B cell (primary cell): Measurements from ENCODE around the gene GRB14. TPM values are rescaled to one million over a fixed set of nuclear protein-coding genes. Genes with fewer than 3 reads are reported as not detected.

Source experiments
- ATAC-seq: fragments of 200-7000 bp; cut with Tn5 transposase; one replicate; pipeline ENCODE4 v1.10.0; 2021; ENCODE audit warnings: low read depth, mild to moderate bottlenecking, moderate number of reproducible peaks, moderate library complexity
- CTCF ChIA-PET: fragments of 350-600 bp; sonication (Branson Sonifier 250); formaldehyde crosslinking; loops from one replicate; lab custom pipeline; 2021; ENCODE audit warnings: antibody characterized with exemption, inconsistent platforms; lab: Charles Lee
- POLR2A ChIA-PET: fragments of 350-600 bp; sonication (Branson Sonifier 250); formaldehyde crosslinking; loops from one replicate; lab custom pipeline; 2021; ENCODE audit warnings: antibody characterized with exemption; lab: Charles Lee
- DNase-seq: peaks from one replicate; pipeline ENCODE4 v3.0.0; 2013
- H2AFZ ChIP-seq: 2 replicates; pipeline ENCODE4 v1.6.1; 2012; ENCODE audit warnings: mild to moderate bottlenecking, low read depth, low read length; ENCODE audit not compliant: insufficient read depth, poor library complexity, severe bottlenecking
- H3K27ac ChIP-seq, 2 donors: 1 replicate in 1 of 2; 2 replicates in 1 of 2; pipeline ENCODE4 v1.5.1; 2012 to 2013; ENCODE audit warnings: low read length in 2 of 2, mild to moderate bottlenecking in 2 of 2, moderate library complexity in 1 of 2
- H3K27me3 ChIP-seq, 4 experiments: fragments of 200-600 bp in 1 of 4; sonication (generic) in 1 of 4; replicated peaks in 1 of 4; 1 replicate in 2 of 4; 2 replicates in 2 of 4; pipeline versions ENCODE4 v1.6.1 to v1.7.0; 2013 to 2016; ENCODE audit warnings: low read length in 3 of 4, mild to moderate bottlenecking in 2 of 4, mixed read lengths in 1 of 4, moderate library complexity in 1 of 4; ENCODE audit not compliant: insufficient read depth in 4 of 4, control insufficient read depth in 3 of 4; ENCODE audit errors: control extremely low read depth in 1 of 4
- H3K36me3 ChIP-seq, 2 experiments: replicated peaks in 1 of 2; 1 replicate in 1 of 2; 2 replicates in 1 of 2; pipeline versions ENCODE4 v1.6.1 to v1.7.1; 2013; ENCODE audit warnings: low read length in 1 of 2; ENCODE audit not compliant: insufficient read depth in 2 of 2, control insufficient read depth in 1 of 2; ENCODE audit errors: control extremely low read depth in 1 of 2, extremely low read depth in 1 of 2
- H3K4me1 ChIP-seq, 2 donors: fragments of 200-600 bp in 1 of 2; sonication (generic) in 1 of 2; 1 replicate in 1 of 2; 2 replicates in 1 of 2; pipeline versions ENCODE4 v1.5.1 to v1.6.1; 2013 to 2017; ENCODE audit warnings: low read length in 2 of 2; ENCODE audit not compliant: control insufficient read depth in 2 of 2, insufficient read depth in 2 of 2
- H3K4me2 ChIP-seq: replicated peaks from 2 replicates; pipeline ENCODE3; 2012; ENCODE audit warnings: mild to moderate bottlenecking, low read depth, low read length; ENCODE audit not compliant: poor library complexity, severe bottlenecking
- H3K4me3 ChIP-seq, 5 experiments: fragments of 200-600 bp in 1 of 5; sonication (generic) in 1 of 5; 1 replicate in 3 of 5; 2 replicates in 2 of 5; pipeline versions ENCODE4 v1.5.1 to v1.7.0; 2011 to 2016; ENCODE audit warnings: low read length in 4 of 5, mild to moderate bottlenecking in 4 of 5, low read depth in 2 of 5, control low read depth in 1 of 5, moderate library complexity in 1 of 5; ENCODE audit not compliant: insufficient read depth in 1 of 5; ENCODE audit errors: control extremely low read depth in 1 of 5, extremely low read depth in 1 of 5
- H3K79me2 ChIP-seq: fragments of 200-600 bp; sonication (generic); one replicate; pipeline ENCODE4 v1.6.0; 2016; ENCODE audit warnings: low read length; ENCODE audit not compliant: control insufficient read depth, insufficient read depth
- H3K9ac ChIP-seq: fragments of 200-600 bp; sonication (generic); 2 replicates; pipeline ENCODE4 v1.6.1; 2017; ENCODE audit warnings: mild to moderate bottlenecking, low read length, moderate library complexity
- H3K9me3 ChIP-seq, 3 donors: one replicate each; pipeline versions ENCODE4 v1.6.1 to v1.7.1; 2013; ENCODE audit warnings: low read length in 2 of 3; ENCODE audit not compliant: control insufficient read depth in 2 of 3, insufficient read depth in 1 of 3; ENCODE audit errors: control extremely low read depth in 1 of 3
- H4K20me1 ChIP-seq: 2 replicates; pipeline ENCODE4 v1.6.0; 2012; ENCODE audit warnings: mild to moderate bottlenecking, low read length; ENCODE audit not compliant: insufficient read depth, control insufficient read depth, poor library complexity, severe bottlenecking
- H3K27ac Mint-ChIP-seq: one replicate; pipeline ENCODE4 v1.8.0; 2021; ENCODE audit warnings: mixed read lengths
- H3K27me3 Mint-ChIP-seq: one replicate; pipeline ENCODE4 v1.8.0; 2021; ENCODE audit warnings: mixed read lengths
- H3K4me1 Mint-ChIP-seq: one replicate; pipeline ENCODE4 v1.8.0; 2021; ENCODE audit warnings: mixed read lengths
- H3K4me3 Mint-ChIP-seq: one replicate; pipeline ENCODE4 v1.8.0; 2021; ENCODE audit warnings: mixed read lengths
- H3K9me3 Mint-ChIP-seq: one replicate; pipeline ENCODE4 v1.8.0; 2022; ENCODE audit warnings: mixed read lengths; ENCODE audit not compliant: insufficient read depth
- CTCF ChIP-seq: fragments of 200-600 bp; IDR thresholded peaks from one replicate; pipeline ENCODE4 v1.8.0; 2022; ENCODE audit warnings: antibody characterized with exemption, mild to moderate bottlenecking
- EZH2 ChIP-seq: IDR thresholded peaks from 2 replicates; pipeline ENCODE4 v1.6.1; 2012; ENCODE audit warnings: borderline replicate concordance, low read depth, mild to moderate bottlenecking, moderate library complexity, low read length; ENCODE audit not compliant: insufficient read depth, poor library complexity, severe bottlenecking
- WGBS: methylation state at CpG from one replicate; pipeline ENCODE4 v1.1.5; 2013; ENCODE audit warnings: missing lambda C conversion rate; ENCODE audit not compliant: insufficient coverage; 5-methylcytosine and 5-hydroxymethylcytosine counted together
- intact Hi-C: fragments of 100-400 bp; cut with micrococcal nuclease; formaldehyde crosslinking; loops from one replicate; pipeline ENCODE4 v1.10.0; 2022
- polyA plus RNA-seq: library from polyadenylated mRNA; depleted of rRNA; stranded (reverse); fragments of >200 nt; gene quantifications from 2 replicates; pipeline ENCODE4 v1.2.3, GENCODE V29; 2012
- total RNA-seq, 2 donors: library from RNA; stranded (reverse); fragments of 120-200 nt in 1 of 2; gene quantifications; 1 replicate in 1 of 2; 2 replicates in 1 of 2; pipeline versions ENCODE4 v1.2.3 to v1.2.4, GENCODE V29; 2013 to 2022

The GRB14 gene
- total and polyA plus RNA-seq, 2 donors (not counting 1 experiment from before 2014, with no cell fraction given), result not detected

DNA sequence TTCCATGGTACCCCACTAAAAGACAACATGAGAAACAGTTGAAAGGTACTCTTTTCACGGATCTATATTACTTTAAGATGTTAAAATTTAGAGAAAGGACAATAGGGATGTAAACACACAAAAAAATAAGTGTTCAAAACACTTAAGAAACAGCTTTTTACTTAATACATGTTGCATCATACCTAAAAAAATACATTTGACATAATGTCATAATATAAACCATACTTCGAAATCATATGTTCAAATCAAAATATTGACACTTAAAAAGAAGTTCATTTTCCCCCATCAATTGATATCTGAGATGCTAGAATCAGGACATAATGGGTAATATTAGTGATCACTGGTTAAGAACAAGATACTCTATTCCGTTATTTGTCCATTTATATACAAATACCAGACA is 124.9 kb downstream of the GRB14 start:
- Mint-ChIP-seq H3K9me3 (no peaks in the 10 kb centered on the region), H3K27ac (no peak overlapping the region), H3K27me3 (no peaks in the 10 kb centered on the region), H3K4me1 (no peaks in the 10 kb centered on the region), H3K4me3 (no peak overlapping the region)
- no peaks in the 10 kb centered on the region for H3K79me2 ChIP-seq
- ATAC-seq, result no peak
- no peak for DNase-seq
- H3K27ac ChIP-seq, result no peak overlapping the region
- no peak overlapping the region for H3K9ac ChIP-seq
- H3K27me3 ChIP-seq, result no peaks in the 10 kb centered on the region
- H2AFZ ChIP-seq, result no peak overlapping the region
- H3K4me2 ChIP-seq, result no peak overlapping the region
- H3K4me1 ChIP-seq, result no peaks in the 10 kb centered on the region
- POLR2A ChIA-PET, result no interaction called here
- H3K9me3 ChIP-seq, result no peaks in the 10 kb centered on the region
- TF ChIP-seq EZH2 (no peak), CTCF (no peak)
- no peaks in the 10 kb centered on the region for H4K20me1 ChIP-seq
- H3K4me3 ChIP-seq, result no peak overlapping the region
- H3K36me3 ChIP-seq, result no peaks in the 10 kb centered on the region
- CTCF ChIA-PET, result interaction anchor here (1.5 kb wide), 1 partner anchor 1314 kb away, joined by 3 read pairs; no protein-coding TSS in a partner anchor
- intact Hi-C loops, result no loop called here
- WGBS, result no CpG with 5 or more reads among the region's 3 CpGs

- Histone ChIP-seq H2AFZ (no peak overlapping the region), H3K4me2 (no peak overlapping the region), H3K27me3 (no peaks in the 10 kb centered on the region), H4K20me1 (no peaks in the 10 kb centered on the region), H3K4me1 (no peaks in the 10 kb centered on the region), H3K4me3 (no peak overlapping the region), H3K9me3 (no peaks in the 10 kb centered on the region), H3K36me3 (no peaks in the 10 kb centered on the region), H3K9ac (no peak overlapping the region), H3K79me2 (no peaks in the 10 kb centered on the region), H3K27ac (no peak overlapping the region)
- TF ChIP-seq CTCF, result no peak
- TF ChIP-seq EZH2, result no peak
- no peak overlapping the region for H3K27ac Mint-ChIP-seq
- CTCF ChIA-PET, result interaction anchor here (1.5 kb wide), 1 partner anchor 1313 kb away, joined by 3 read pairs; no protein-coding TSS in a partner anchor
- H3K4me3 Mint-ChIP-seq, result no peak overlapping the region
- 83% methylated on average over 2 of the region's 6 CpGs for WGBS
- H3K4me1 Mint-ChIP-seq, result no peaks in the 10 kb centered on the region
- POLR2A ChIA-PET, result no interaction called here
- H3K9me3 Mint-ChIP-seq, result no peaks in the 10 kb centered on the region
- no peak for ATAC-seq
- no peak for DNase-seq
- intact Hi-C loops, result no loop called here
- H3K27me3 Mint-ChIP-seq, result no peaks in the 10 kb centered on the region
Observed at GRCh38 chr2:164495491-164496223, 125.6 kb downstream of the GRB14 start.
